ENCODE results near the gene RAB9B. TPM values are rescaled to one million over a fixed set of nuclear protein-coding genes. Genes with fewer than 3 reads are reported as not detected.

RAB9B gene
- total RNA-seq, 1 experiment from 2014 or later = 0.05 TPM

GRCh38 chrX:103845165-103845653 lies 13.2 kb upstream of the RAB9B start:
- ATAC-seq (peak; percentile 90), DNase-seq (ENCODE audit: low read depth, low spot score) (peak; percentile 38)
- H3K9me2 ChIP-seq (ENCODE audit: insufficient read depth) = no peaks in the 10 kb centered on the region
- intact Hi-C loops (cut with micrococcal nuclease) = loop anchor here (1.0 to 2.0 kb wide), 3 partner anchors 96 to 426 kb away; no protein-coding TSS in a partner anchor
- BruUV-seq (replicated peaks) = no TSS peak
- TF ChIP-seq EGR1 (IDR thresholded peaks at IDR 0.05; ENCODE audit: low read depth) (no peak), CTCF (IDR thresholded peaks at IDR 0.05 in 2 of 3, conservative IDR thresholded peaks at IDR 0.05 in 1 of 3; ENCODE audit: borderline replicate concordance in 1 of 3, insufficient read depth in 1 of 3, low read depth in 2 of 3, low read length in 2 of 3) (peak; percentile 49 to 68 (median 51); a peak in 5 of 6 replicates), RAD21 (IDR thresholded peaks at IDR 0.05; ENCODE audit: low read depth) (peak; percentile 67)
- no peak overlapping the region for H3K27ac ChIP-seq (ENCODE audit: low read depth, low read length)
- H3K4me2 ChIP-seq (ENCODE audit: low read length) = peak overlapping the region; percentile 28; the same call in 1 of the 2 replicates
- H3K9ac ChIP-seq (ENCODE audit: low read length) = no peak overlapping the region
- H3K27me3 ChIP-seq (ENCODE audit: insufficient read depth, low read length) = peaks cover 5% of the 10 kb centered on the region; the same call in 1 of the 2 replicates
- H3K9me3 ChIP-seq (ENCODE audit: control insufficient read depth in 1 of 2, insufficient read depth in 1 of 2, low read depth in 1 of 2, low read length in 2 of 2) = no peaks in the 10 kb centered on the region
- H3K4me3 ChIP-seq (replicated peaks in 1 of 2; ENCODE audit: low read depth in 1 of 2, low read length in 2 of 2) = no peak overlapping the region
- POLR2A ChIA-PET = no interaction called here
- RAD21 ChIA-PET (ENCODE audit: low non-redundant PET in 1 of 2, low total read pairs in 2 of 2, uncharacterized antibody in 2 of 2, unreplicated experiment in 2 of 2) = no interaction called here
- CTCF ChIA-PET = interaction anchor here (0.6 to 2.0 kb wide), 11 partner anchors 10 to 426 kb away, joined by 3 to 25 read pairs (median 6); partner anchors contain the start of gene RAB9B
- H2AFZ ChIP-seq (ENCODE audit: low read depth, low read length, poor library complexity, severe bottlenecking) = no peak overlapping the region
- H3K4me1 ChIP-seq (ENCODE audit: control insufficient read depth in 1 of 2, insufficient read depth in 2 of 2, low read length in 2 of 2) = no peaks in the 10 kb centered on the region
- H4K20me1 ChIP-seq (ENCODE audit: insufficient read depth) = no peaks in the 10 kb centered on the region
- H3K36me3 ChIP-seq (ENCODE audit: control insufficient read depth in 1 of 2, insufficient read depth in 2 of 2, low read length in 2 of 2) = no peaks in the 10 kb centered on the region
- no peaks in the 10 kb centered on the region for H3K79me2 ChIP-seq (ENCODE audit: insufficient read depth, low read length)

GRCh38 chrX:103839404-103839803 lies 7.3 kb upstream of the RAB9B start:
- POLR2A ChIA-PET = no interaction called here
- Histone ChIP-seq H3K4me2 (ENCODE audit: low read length) (no peak overlapping the region), H3K9ac (ENCODE audit: low read length) (no peak overlapping the region), H2AFZ (ENCODE audit: low read depth, low read length, poor library complexity, severe bottlenecking) (no peak overlapping the region), H3K4me1 (ENCODE audit: control insufficient read depth in 1 of 2, insufficient read depth in 2 of 2, low read length in 2 of 2) (no peaks in the 10 kb centered on the region), H3K9me2 (ENCODE audit: insufficient read depth) (no peaks in the 10 kb centered on the region), H3K27me3 (ENCODE audit: insufficient read depth, low read length) (peaks cover 9% of the 10 kb centered on the region), H3K79me2 (ENCODE audit: insufficient read depth, low read length) (no peaks in the 10 kb centered on the region), H3K36me3 (ENCODE audit: control insufficient read depth in 1 of 2, insufficient read depth in 2 of 2, low read length in 2 of 2) (no peaks in the 10 kb centered on the region), H3K9me3 (ENCODE audit: control insufficient read depth in 1 of 2, insufficient read depth in 1 of 2, low read depth in 1 of 2, low read length in 2 of 2) (no peaks in the 10 kb centered on the region), H3K4me3 (replicated peaks in 1 of 2; ENCODE audit: low read depth in 1 of 2, low read length in 2 of 2) (no peak overlapping the region), H4K20me1 (ENCODE audit: insufficient read depth) (no peaks in the 10 kb centered on the region), H3K27ac (ENCODE audit: low read depth, low read length) (no peak overlapping the region)
- RAD21 ChIA-PET (ENCODE audit: low non-redundant PET in 1 of 2, low total read pairs in 2 of 2, uncharacterized antibody in 2 of 2, unreplicated experiment in 2 of 2) = no interaction called here
- no peak for ATAC-seq
- TF ChIP-seq CEBPB (IDR thresholded peaks at IDR 0.05; ENCODE audit: low read depth) = no peak
- TF ChIP-seq MAX (IDR thresholded peaks at IDR 0.05) = no peak
- TF ChIP-seq JUND (IDR thresholded peaks at IDR 0.05) = no peak
- TF ChIP-seq CTCF (IDR thresholded peaks at IDR 0.05 in 2 of 3, conservative IDR thresholded peaks at IDR 0.05 in 1 of 3; ENCODE audit: borderline replicate concordance in 1 of 3, insufficient read depth in 1 of 3, low read depth in 2 of 3, low read length in 2 of 3) = no peak
- no peak for TF ChIP-seq EGR1 (IDR thresholded peaks at IDR 0.05; ENCODE audit: low read depth)
- TF ChIP-seq TCF7L2 (IDR thresholded peaks at IDR 0.05; ENCODE audit: borderline replicate concordance, extremely low read depth, insufficient read depth, insufficient read length) = no peak
- TF ChIP-seq EZH2phosphoT487 (IDR thresholded peaks at IDR 0.05; ENCODE audit: borderline replicate concordance) = no peak
- TF ChIP-seq REST (IDR thresholded peaks at IDR 0.05; ENCODE audit: low read depth) = no peak
- CTCF ChIA-PET = no interaction called here
- DNase-seq (ENCODE audit: low read depth, low spot score) = no peak
- no TSS peak for BruUV-seq (replicated peaks)
- intact Hi-C loops (cut with micrococcal nuclease) = no loop called here

All from HCT116 (cell line).